ENCODE data around the gene CA9.

Gene CA9

DNA sequence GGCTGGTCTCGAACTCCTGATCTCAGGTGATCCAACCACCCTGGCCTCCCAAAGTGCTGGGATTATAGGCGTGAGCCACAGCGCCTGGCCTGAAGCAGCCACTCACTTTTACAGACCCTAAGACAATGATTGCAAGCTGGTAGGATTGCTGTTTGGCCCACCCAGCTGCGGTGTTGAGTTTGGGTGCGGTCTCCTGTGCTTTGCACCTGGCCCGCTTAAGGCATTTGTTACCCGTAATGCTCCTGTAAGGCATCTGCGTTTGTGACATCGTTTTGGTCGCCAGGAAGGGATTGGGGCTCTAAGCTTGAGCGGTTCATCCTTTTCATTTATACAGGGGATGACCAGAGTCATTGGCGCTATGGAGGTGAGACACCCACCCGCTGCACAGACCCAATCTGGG is 1.5 kb downstream of the CA9 start:
- no peak for DNase-seq

DNA sequence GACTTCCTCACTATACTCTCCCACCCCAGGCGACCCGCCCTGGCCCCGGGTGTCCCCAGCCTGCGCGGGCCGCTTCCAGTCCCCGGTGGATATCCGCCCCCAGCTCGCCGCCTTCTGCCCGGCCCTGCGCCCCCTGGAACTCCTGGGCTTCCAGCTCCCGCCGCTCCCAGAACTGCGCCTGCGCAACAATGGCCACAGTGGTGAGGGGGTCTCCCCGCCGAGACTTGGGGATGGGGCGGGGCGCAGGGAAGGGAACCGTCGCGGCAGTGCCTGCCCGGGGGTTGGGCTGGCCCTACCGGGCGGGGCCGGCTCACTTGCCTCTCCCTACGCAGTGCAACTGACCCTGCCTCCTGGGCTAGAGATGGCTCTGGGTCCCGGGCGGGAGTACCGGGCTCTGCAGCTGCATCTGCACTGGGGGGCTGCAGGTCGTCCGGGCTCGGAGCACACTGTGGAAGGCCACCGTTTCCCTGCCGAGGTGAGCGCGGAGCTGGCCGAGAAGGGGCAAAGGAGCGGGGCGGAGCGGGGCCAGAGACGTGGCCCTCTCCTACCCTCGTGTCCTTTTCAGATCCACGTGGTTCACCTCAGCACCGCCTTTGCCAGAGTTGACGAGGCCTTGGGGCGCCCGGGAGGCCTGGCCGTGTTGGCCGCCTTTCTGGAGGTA is 2.1 kb downstream of the CA9 start:
- peak in 17 of 51 donors; percentile 6 to 51 (median 25) for DNase-seq

DNA sequence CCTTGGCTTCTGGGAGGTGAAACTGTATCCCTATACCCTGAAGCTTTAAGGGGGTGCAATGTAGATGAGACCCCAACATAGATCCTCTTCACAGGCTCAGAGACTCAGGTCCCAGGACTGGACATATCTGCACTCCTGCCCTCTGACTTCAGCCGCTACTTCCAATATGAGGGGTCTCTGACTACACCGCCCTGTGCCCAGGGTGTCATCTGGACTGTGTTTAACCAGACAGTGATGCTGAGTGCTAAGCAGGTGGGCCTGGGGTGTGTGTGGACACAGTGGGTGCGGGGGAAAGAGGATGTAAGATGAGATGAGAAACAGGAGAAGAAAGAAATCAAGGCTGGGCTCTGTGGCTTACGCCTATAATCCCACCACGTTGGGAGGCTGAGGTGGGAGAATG is 5.4 kb downstream of the CA9 start:
- no peak for DNase-seq

DNA sequence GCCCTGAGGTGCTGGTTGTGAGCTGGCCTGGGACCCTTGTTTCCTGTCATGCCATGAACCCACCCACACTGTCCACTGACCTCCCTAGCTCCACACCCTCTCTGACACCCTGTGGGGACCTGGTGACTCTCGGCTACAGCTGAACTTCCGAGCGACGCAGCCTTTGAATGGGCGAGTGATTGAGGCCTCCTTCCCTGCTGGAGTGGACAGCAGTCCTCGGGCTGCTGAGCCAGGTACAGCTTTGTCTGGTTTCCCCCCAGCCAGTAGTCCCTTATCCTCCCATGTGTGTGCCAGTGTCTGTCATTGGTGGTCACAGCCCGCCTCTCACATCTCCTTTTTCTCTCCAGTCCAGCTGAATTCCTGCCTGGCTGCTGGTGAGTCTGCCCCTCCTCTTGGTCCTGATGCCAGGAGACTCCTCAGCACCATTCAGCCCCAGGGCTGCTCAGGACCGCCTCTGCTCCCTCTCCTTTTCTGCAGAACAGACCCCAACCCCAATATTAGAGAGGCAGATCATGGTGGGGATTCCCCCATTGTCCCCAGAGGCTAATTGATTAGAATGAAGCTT is 6.1 kb downstream of the CA9 start:
- DNase-seq = no peak

DNA sequence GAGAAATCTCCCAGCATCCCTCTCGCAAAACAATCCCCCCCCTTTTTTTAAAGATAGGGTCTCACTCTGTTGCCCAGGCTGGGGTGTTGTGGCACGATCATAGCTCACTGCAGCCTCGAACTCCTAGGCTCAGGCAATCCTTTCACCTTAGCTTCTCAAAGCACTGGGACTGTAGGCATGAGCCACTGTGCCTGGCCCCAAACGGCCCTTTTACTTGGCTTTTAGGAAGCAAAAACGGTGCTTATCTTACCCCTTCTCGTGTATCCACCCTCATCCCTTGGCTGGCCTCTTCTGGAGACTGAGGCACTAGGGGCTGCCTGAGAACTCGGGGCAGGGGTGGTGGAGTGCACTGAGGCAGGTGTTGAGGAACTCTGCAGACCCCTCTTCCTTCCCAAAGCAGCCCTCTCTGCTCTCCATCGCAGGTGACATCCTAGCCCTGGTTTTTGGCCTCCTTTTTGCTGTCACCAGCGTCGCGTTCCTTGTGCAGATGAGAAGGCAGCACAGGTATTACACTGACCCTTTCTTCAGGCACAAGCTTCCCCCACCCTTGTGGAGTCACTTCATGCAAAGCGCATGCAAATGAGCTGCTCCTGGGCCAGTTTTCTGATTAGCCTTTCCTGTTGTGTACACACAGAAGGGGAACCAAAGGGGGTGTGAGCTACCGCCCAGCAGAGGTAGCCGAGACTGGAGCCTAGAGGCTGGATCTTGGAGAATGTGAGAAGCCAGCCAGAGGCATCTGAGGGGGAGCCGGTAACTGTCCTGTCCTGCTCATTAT is 6.8 kb downstream of the CA9 start:
- DNase-seq = no peak

DNA sequence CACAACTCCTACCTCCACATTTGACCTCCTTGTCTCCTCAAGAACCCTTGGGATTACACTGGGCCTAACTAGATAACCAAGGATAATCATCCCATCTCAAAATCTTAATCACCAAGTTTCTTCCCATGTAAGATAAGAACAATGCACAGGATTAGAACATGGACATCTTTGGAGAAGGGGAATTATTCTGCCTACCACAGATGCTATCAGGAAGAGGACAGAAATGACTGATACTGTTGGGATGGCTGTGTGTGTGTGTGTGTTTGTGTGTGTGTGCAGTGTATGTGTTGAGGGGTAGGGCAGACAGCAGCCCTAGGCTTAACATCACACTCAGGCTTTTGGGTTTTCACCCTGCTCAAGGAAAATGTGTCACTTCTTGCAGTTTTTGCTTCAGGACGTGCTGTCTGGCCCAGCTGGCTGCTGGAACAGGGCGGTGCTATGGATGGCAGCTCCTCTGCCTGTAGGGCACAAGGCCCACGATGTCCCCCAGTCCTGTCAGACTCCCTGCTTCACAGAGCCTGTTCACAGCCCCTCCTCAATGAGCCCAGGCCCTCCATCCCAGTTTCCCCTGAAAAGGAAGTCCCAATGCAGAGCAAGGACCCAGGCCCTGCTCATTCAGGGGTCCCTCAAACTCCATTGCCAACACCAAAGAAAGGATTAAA is 7.7 kb downstream of the CA9 start:
- DNase-seq = no peak

DNA sequence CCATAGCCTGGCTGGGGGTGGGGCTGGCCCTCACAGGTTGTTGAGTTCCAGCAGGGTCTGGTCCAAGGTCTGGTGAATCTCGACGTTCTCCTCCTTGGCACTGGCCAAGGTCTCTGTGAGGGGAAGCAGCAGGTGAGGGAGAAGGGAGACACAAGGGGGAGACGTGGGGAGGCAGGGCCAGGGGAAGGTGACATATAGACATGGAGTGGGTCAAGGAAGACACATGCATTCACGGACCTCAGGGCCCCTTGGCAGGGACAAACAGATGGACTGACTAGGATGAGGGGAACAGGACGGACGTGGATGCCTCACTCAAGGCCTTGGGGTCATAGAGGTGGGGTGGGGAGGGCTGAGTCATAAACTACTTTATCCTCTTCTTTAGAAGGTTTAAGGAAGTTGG is 8.3 kb downstream of the CA9 start:
- DNase-seq = no peak

DNA sequence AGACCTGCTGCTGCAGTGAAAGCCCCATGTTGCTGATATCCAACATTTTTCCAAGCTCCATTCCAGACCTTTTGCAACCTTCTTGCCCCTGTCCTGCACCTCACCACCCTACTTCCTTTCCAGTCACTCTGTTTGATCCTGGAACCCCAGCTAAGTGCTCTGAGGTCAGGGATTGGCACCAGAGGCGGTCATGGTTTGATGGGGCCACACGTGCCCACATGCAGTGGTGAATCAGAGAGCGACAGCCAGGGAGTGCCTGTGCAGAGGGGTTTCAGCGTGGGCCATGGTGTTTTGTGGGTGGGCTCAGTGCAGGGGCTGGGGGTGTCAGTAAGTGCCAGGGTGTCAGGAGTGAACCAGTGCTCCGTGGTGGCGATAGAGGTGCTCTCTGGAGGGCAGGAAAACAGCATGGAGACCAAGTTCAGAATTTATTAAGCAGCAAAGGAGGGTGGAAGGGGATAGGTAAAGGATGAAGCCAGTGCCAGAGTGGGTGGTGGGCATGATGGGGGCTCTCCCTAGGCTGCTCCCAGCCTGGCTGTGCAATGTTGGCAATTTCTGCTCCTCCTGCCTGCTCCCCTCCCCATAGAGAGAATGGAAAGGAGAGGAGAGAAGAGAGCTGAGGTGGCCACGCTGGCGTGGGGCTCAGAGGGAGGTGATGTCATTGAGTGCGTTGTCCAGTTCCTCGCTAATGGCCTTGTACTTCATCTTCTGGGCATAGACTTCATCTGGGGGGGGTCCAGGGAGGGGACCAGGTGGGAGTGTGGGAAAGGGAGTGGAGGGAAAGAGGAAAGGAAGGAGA is 9.0 kb downstream of the CA9 start:
- no peak for DNase-seq

DNA sequence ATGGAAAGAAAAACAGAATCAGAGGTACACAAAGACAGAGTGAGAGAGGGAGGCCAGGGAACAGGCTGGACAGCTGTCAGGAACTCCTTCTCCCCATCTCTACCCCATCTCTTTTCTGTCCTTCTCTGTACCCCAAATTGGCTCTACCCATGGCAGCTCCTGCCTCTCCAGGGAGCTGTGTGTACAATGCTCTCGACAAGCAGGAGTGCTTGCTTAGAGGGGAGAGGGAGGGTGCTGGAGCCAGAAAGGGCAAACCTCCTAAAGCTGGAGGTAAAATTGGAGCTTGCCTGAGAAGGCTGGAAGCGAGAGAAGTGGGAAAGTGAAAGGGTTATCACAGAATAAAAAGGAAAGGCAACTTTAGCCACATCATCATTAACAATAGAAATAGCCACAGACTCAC is 9.6 kb downstream of the CA9 start:
- no peak for DNase-seq

DNA sequence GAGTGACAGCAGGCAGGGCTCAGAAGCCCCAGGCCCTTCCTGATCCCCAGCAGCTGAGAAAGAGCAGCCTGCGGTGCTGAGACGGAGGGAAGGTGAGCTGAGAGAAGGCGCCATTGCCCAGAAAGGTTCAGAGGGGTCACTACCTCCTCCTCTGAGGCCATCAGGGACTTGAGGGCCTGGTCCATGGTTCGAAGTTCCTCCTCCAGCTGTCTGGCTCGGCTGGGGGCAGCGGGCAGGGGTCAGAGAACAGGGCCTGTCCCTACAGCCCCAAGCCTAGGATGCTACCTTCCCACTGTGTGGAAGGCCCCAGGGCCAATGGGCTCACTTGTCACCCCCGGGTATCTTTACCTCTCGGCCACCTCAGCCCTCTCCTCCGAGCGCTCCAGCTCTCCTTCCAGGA is 11.2 kb downstream of the CA9 start:
- no peak for DNase-seq

DNA sequence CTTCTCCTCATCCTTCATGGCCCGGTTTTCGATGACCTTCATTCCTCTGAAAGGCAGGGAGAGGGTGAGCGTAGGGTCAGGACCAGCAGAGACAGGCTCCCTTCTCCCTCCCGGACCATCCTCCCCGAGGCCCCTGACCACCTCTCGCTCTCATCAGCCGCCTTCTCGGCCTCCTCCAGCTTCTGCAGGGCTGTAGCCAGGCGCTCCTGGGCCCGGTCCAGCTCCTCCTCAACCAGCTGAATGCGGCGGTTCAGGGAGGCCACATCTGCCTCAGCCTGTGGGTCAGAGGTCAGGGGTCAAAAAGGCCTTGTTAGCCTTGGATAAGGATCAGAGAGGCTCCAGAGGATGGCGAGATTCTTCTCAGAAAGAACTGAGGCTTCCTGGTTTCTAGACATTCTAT is 11.8 kb downstream of the CA9 start:
- no peak for DNase-seq

DNA sequence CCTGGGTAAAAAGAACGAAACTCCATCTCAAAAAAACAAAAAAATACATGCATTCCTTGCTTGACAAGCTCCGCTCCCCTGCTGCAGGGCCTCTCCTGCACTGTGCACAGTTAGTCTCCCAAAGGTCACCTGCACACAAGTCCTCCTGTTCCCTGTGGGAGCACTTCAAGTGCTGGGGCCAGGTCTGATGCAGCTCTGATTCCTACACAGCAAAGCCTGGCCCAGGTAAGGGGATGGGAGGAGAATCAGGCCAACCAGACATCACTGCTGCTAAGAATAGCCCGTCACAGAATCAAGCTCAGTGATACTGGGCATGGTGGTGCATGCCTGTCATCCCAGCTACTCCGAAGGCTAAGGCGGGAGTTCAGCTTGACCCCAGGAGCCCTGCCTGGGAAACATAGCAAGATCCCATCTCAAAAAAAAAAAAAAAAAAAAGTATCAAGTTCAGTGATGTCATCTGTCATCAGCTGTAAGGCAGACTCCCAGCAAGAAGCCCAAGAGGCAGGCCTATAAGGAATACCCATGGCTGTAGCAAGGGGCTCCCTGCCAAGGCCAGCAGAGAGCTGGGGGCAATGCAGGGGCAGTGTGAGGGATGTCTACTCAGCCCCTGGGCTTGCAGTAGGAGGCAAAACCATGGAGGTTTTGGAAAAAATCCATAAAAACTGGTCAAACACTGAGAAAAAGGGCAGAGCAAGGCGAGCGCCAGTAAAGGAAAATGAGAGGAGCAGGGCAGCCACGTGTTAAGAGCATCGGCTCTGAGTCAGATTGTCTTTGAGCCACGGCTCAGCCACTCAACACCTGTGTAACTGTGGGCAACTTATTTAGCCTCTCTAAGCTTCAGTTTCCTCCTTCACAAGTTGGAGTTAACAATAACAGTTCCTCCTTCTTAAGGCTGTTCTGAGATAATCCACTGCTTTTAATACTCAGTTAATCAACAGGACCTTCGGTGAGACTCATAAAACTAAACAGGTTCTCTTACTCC is 12.8 kb downstream of the CA9 start:
- DNase-seq = no peak

DNA sequence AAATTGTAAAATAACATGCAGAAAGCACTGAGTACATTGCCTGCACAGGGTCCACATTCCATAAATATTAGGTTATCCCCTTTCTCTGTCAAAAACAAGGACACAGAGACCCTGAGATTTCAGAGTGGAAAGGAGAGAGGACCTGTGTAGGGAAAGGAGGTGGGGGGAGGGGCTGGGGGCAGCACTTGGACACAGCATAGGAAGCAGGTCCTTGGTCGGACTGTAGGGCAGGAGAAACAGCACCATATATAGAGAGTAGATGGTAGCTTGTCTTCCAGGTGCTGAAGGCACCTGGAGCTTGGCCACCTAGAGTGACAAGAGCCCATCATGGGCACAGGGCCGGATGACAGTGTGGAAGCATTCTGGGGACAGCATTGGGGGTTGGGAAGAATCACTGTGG is 13.6 kb downstream of the CA9 start:
- no peak for DNase-seq

DNA sequence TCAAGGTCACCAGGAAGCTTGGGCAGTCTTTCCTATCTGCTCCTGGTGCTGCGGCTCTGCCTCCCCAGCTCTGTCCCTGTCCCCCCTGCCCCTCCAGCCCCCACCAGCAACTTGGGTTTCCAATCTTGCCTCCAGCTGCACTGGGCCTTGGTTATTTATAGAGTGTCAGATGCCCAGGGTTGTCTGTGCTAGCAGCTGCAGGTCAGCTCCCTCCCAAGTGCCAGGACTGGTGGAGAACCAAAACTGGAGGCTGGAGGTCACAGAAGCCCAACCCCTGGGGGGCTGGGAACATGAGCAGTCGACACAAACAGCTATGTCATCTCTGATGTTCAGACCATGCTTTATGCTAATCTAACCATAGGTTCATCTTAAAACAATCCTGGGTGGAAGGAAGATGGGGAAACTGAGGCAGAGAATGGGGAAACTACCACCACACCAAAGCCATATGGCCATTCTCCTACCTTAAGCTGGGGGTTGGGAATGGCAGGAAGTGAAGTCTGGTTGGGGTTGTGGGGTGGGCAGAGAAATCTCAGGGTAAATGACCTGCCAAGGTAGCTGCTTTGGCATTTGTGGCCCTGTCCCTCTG is 14.3 kb downstream of the CA9 start:
- no peak for DNase-seq

DNA sequence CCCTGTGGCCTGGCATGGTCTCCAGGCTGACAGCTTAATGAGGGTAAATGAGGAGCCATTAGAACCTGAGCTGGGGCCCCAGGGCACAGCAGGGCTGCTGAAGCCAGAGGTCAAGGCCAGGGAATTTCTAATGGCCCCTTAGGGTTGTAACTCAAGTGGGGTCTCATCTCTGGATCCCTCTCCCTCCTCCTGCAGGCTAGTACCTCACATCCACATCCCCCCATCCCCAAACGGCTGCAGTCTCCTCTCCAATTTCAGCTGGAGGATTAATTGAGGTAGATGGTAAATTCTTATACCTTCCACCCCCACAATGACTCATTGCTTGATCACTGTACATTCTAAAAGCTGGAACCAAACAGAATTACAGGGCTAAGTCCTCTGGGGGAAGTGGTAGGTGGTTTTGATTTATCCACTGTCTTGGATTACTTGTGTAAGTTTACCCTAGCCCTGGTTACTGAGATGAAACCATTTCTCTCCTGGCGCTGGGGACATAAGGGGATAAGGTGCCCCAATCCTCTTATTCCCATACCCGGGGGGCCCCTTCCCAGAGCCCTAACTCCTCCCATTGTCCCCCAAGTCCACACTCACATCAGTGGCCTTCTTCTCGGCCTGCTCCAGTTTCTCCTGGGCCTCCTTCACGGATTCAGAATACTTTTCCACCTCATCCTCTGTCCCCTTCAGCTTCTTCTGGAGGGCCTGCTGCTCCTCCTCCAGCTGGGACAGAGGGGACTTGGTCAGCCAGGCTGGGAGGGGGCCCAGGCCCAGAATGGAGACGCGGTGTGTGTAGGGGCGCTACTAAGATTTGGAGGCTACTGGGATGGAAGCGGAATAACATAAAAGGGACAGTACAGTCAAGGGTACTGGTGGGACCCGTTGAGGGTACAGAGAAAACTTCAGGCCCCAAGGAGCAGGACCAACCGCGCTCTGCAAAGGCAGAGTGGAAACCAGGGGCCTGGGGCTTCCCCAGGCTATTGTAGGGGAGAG is 15.1 kb downstream of the CA9 start:
- peak in 1 of 51 donors; percentile 3 for DNase-seq

DNA sequence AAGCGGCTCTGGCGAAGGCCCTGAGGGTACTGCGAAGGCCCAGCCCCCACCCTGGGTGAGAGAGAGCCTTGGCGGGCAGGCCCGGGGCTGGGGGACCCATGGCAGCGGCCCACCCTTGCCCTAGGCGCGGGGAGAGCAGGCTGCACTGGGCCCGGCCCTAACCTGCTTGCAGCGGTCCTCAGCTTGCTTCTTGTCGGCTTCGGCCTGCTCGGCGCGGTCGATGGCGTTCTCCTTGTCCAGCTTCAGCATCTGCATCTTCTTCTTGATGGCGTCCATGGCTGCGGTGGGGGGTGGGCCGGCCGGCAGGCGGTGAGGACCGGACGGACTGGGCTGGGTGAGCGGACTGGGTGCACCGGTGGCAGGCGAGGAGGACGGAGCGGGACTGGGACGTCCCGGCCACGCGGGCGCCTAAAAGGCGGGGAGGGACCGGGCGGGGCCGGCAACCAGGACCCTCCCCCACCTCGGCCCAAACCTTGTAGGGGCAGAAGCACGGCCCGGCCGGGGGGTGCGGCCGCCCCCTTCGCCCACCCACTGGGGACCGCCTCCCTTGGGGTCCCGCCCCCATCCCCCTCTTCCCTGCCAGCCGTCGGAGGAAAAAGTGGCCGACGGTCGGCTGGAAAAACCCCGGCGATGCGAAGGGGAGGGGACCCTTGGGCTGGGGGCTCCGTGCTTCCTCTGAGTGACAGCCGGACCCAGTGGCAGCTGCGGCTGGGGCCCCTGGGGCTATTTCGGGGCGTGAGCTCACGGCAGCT is 16.0 kb downstream of the CA9 start, which contains the start of gene TPM2:
Gene TPM2 (minus strand): TSS at position 384 of the 752 bp plus-strand sequence. CDS start 108 bp downstream, at position 276.
- DNase-seq = no peak

DNA sequence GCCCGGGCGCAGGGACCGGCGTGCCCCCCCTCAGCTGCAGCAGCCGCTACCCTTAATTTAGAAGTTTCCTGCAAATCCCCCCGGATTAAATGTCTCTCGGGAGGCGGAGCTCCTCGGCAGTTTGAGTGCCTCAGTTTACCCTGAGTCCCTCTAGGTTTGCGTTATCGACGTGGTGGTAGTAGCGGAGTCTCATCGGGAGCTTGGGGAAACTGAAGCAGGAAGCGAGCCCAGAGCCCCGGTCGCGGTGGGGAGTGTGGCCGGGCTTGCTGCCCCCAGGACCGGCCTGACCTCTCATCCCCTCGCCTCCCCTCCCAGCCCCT is 16.5 kb downstream of the CA9 start:
- peak in 1 of 51 donors; percentile 13 for DNase-seq
